Adipocyte (in vitro differentiated cells): ENCODE data around the gene TFR2.

Experiments
- DNase-seq: peaks from one replicate; pipeline ENCODE4 v3.0.0-alpha.2; 2015; ENCODE audit warnings: low read depth
- H3K27me3 ChIP-seq: replicated peaks from 2 replicates; pipeline ENCODE4 v1.7.0; 2013; ENCODE audit warnings: mild to moderate bottlenecking, low read length, moderate library complexity; ENCODE audit not compliant: control insufficient read depth, insufficient read depth
- H3K36me3 ChIP-seq: 2 replicates; pipeline ENCODE4 v1.7.0; 2013; ENCODE audit warnings: low read length, mild to moderate bottlenecking, moderate library complexity; ENCODE audit not compliant: control insufficient read depth, insufficient read depth, severe bottlenecking
- H3K4me1 ChIP-seq: 2 replicates; pipeline ENCODE4 v1.7.0; 2013; ENCODE audit warnings: mild to moderate bottlenecking, low read length, moderate library complexity; ENCODE audit not compliant: control insufficient read depth, insufficient read depth
- H3K4me3 ChIP-seq: 2 replicates; pipeline ENCODE4 v1.7.0; 2013; ENCODE audit warnings: mild to moderate bottlenecking, low read length, moderate library complexity
- H3K9ac ChIP-seq: 2 replicates; pipeline ENCODE4 v1.7.0; 2013; ENCODE audit warnings: mild to moderate bottlenecking, low read length, moderate library complexity
- H3K9me3 ChIP-seq: 2 replicates; pipeline ENCODE4 v1.7.0; 2013; ENCODE audit warnings: mild to moderate bottlenecking, low read length, moderate library complexity; ENCODE audit not compliant: control insufficient read depth

Gene TFR2

DNA sequence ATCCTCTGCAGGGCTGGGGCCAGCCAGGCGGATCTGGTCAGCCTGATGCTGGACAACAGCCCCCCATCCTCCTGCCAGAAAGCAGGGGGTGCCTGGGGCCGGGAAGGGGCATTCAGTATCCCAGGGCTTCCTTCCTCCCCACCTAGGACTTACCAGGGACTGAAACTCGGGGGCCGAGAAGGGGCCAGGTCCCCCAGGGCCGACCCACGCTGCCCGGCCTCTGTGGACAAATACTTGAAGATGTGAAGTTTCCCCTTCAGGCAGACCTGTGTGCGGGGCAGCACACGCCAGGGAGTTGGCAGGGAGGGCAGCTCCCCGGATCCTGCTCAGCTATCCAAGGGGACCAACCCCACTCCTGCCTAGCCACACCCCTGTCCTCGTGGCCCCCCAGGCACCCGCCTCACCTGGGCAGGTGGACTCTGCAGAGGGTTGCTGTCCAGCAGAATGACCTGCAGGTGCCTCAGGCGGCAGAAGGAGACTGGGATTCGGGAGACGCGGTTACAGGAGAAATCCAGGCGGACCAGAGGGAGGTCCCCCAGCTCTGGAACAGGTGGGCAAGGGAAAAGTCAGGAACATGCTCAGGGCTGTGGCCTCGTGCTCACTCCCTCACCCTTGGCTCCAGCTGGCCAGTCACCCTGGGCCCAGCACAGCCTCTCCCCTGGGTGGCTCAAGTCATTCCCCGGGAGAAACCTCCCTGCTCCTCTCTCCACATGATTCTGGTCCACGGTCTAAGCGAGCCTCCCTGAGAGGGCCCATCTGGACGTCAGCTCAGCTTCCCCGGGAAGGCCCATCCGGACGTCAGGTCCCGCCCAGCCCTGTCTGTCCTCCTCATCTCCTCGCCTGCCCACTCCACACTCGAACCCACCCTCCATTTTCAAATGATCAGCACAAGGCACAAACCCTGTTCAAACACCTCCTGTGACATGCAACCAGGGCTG is 62.8 kb downstream of the TFR2 start:
- DNase-seq = no peak
- H3K4me1 ChIP-seq = peaks cover 4% of the 10 kb centered on the region
- no peak overlapping the region for H3K4me3 ChIP-seq
- peaks cover 72% of the 10 kb centered on the region for H3K36me3 ChIP-seq
- no peak overlapping the region for H3K9ac ChIP-seq
- H3K27me3 ChIP-seq = no peaks in the 10 kb centered on the region
- no peaks in the 10 kb centered on the region for H3K9me3 ChIP-seq

GRCh38 chr7:100577507-100577906 is 63.8 kb downstream of the TFR2 start:
- H3K9ac ChIP-seq = no peak overlapping the region
- no peak for DNase-seq
- H3K4me1 ChIP-seq = no peaks in the 10 kb centered on the region
- no peaks in the 10 kb centered on the region for H3K9me3 ChIP-seq
- peaks cover 72% of the 10 kb centered on the region for H3K36me3 ChIP-seq
- no peaks in the 10 kb centered on the region for H3K27me3 ChIP-seq
- H3K4me3 ChIP-seq = no peak overlapping the region

DNA sequence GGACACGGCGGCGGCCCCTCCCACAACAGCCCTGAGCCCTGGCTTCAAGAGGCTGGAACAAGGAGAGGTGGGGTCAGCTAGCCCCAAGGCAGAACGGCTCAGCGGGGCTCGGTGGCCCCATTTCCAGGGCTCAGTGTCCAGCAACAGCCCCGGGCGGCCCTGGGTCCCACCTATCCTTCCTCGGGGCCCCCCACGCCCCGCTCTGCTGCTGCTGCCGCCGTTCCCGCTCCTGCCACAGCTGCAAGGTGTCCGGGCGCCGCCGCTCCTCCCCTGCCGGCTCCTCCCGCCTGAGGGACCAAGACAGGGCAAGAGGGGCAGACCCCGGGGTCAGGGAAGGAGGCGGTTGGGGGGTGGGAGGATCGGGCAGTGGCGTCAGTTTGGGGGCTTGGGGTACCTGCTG is 64.2 kb downstream of the TFR2 start:
- Histone ChIP-seq H3K36me3 (peaks cover 69% of the 10 kb centered on the region), H3K27me3 (peaks cover under 1% of the 10 kb centered on the region), H3K4me1 (no peaks in the 10 kb centered on the region), H3K4me3 (no peak overlapping the region), H3K9ac (no peak overlapping the region), H3K9me3 (no peaks in the 10 kb centered on the region)
- no peak for DNase-seq

DNA sequence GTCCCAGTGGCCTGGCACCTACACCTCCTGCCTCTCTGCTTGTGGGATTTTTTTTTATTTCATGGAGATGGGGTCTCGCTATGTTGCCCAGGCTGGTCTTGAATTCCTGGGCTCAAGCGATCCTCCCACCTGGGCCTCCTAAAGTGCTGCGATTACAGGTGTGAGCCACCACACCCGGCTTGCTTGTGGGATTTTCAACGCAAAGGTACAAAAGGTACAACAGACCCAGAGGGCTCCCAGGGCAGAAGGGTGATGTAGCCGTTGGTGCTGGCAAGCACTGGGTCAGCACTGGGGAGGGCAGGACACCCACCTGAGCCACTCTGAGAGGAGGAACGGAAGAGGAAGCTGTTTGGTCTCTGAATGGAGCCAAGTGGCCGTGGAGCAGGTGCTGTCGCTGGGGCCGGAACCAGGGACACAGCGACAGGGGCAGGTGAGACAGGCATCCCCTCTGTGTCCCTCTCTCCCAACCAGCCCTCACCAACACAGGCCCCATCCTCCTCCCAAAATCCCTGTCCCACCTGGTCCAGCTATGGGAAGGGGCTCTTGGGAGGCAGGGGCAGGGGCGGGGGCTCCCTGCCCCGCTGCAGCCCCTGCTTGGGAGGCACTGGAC is 64.9 kb downstream of the TFR2 start:
- peaks cover 63% of the 10 kb centered on the region for H3K36me3 ChIP-seq
- DNase-seq = no peak
- no peak overlapping the region for H3K9ac ChIP-seq
- H3K4me1 ChIP-seq = no peaks in the 10 kb centered on the region
- H3K9me3 ChIP-seq = no peaks in the 10 kb centered on the region
- peaks cover 7% of the 10 kb centered on the region for H3K27me3 ChIP-seq
- H3K4me3 ChIP-seq = no peak overlapping the region

DNA sequence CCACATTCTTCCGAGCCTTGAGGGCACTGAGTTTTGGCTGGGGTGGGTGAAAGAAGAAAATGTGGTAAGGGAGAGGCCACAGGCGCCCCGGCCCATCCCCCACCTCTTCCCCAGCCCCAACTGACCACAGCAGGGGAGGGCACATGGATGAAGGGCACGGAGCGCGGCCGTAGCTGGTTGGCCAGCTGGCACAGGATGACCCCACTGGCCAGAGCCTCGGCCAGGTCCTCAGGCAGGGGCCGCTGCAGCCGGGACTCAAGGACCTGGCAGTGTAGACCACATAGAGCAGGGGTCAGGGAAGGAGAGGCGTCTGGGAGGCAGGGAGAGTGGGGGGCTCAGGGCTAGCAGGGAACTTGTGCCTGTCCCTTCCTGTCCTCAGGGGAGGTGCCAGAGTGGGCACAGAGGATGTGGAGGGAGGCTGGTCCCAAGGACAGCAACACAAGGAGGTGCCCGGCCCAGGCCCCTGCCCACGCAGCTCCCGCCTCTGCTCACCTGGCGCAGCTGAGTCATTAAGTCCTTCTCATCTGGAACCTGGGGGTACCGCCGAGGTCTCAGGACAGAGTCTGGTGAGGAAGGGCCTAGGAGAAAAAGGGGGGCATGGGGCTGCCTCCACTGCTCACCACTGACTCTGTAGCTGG is 65.5 kb downstream of the TFR2 start:
- H3K4me3 ChIP-seq = no peak overlapping the region
- peaks cover 56% of the 10 kb centered on the region for H3K36me3 ChIP-seq
- H3K4me1 ChIP-seq = no peaks in the 10 kb centered on the region
- no peak overlapping the region for H3K9ac ChIP-seq
- no peaks in the 10 kb centered on the region for H3K9me3 ChIP-seq
- DNase-seq = no peak
- peaks cover 8% of the 10 kb centered on the region for H3K27me3 ChIP-seq

DNA sequence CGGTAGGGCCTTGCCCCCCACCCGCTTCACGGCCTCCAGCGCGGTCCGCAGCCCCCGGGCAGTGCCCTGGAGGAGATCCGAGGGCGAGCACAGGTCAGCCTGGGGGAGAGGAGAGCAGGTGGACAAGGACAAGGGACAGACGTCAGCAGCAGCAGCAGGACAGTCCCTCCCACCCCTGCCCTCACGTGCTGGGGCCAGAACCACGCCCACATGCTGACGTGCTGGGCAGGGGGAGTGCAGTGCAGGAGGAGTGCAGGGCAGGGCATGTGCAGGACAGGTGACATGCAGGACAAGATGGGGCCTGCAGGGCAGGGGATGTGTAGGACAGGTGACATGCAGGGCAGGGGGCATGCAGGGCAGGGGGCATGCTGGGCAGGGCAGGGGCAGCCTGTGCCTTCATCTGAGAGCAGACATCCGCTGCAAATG is 66.1 kb downstream of the TFR2 start:
- no peak for DNase-seq
- Histone ChIP-seq H3K9me3 (no peaks in the 10 kb centered on the region), H3K4me3 (no peak overlapping the region), H3K9ac (no peak overlapping the region), H3K27me3 (peaks cover 8% of the 10 kb centered on the region), H3K36me3 (peaks cover 50% of the 10 kb centered on the region), H3K4me1 (peaks cover under 1% of the 10 kb centered on the region)

- Histone ChIP-seq H3K36me3 (peaks cover 44% of the 10 kb centered on the region), H3K4me1 (peaks cover 6% of the 10 kb centered on the region), H3K4me3 (no peak overlapping the region), H3K9ac (no peak overlapping the region), H3K27me3 (peaks cover 8% of the 10 kb centered on the region), H3K9me3 (no peaks in the 10 kb centered on the region)
- no peak for DNase-seq
Observed at GRCh38 chr7:100574362-100575205, 66.8 kb downstream of the TFR2 start.

GRCh38 chr7:100573691-100574361 is 67.5 kb downstream of the TFR2 start, which contains the start of gene SAP25:
Gene SAP25 (minus strand): TSS chr7:100573900. CDS start chr7:100573742, 158 bp downstream.
- no peak for DNase-seq

DNA sequence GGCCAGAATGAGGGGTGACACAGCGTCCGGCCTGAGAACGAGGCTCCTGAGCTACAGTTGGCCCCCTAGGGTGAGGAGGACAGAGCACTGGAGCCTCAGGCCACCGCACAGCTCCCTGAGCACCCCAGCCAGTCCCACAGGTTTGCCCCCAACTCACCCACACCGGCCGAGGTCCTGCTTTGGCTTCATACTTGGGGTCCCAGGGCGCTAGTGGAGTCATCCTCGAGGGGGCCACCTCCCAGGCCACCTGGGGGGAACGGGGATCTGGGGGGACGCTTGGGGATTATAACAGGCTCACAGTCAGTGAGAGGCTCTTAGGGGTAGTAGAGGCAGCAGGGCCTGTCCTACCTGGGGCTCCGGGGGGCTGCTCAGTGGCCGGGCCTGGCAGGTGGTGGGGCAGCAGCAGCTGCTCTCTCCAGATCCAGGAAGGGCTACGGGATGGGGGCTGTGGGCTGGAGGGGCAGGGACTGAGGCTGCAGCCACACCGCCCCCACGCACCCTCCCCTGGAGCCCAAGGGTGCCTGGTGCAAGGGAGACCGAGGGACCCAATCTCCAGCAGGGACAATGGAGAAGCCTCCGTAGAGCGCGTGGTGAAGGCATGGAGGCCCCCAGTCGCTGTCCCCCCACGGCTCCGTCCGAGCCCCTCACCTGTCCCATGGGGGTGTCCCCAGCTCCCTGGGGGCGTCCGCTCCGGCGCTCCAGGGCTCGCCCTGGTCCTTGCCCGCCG is 68.2 kb downstream of the TFR2 start:
- H3K9ac ChIP-seq = no peak overlapping the region
- H3K27me3 ChIP-seq = peaks cover 8% of the 10 kb centered on the region
- peaks cover 33% of the 10 kb centered on the region for H3K36me3 ChIP-seq
- no peaks in the 10 kb centered on the region for H3K9me3 ChIP-seq
- no peak overlapping the region for H3K4me3 ChIP-seq
- DNase-seq = no peak
- peaks cover 9% of the 10 kb centered on the region for H3K4me1 ChIP-seq

More at GRCh38 chr7:100573691-100574361, 67.5 kb downstream of the TFR2 start, which contains the start of gene SAP25:
- H3K36me3 ChIP-seq = peaks cover 39% of the 10 kb centered on the region
- peaks cover 9% of the 10 kb centered on the region for H3K4me1 ChIP-seq
- H3K4me3 ChIP-seq = no peak within 1 kb of the TSS
- H3K9ac ChIP-seq = no peak within 1 kb of the TSS
- H3K9me3 ChIP-seq = no peaks in the 10 kb centered on the region
- peaks cover 8% of the 10 kb centered on the region for H3K27me3 ChIP-seq
